NCI-H748 (cell line): ENCODE data around the gene HMGXB4.

Source experiments
- DNase-seq: peaks from one replicate; lab custom pipeline; 2025; ENCODE audit not compliant: unreplicated experiment; lab: John Stamatoyannopoulos, UW

The HMGXB4 gene

GRCh38 chr22:35308480-35309021 is 51.3 kb downstream of the HMGXB4 start:
- DNase-seq, result no peak

DNA sequence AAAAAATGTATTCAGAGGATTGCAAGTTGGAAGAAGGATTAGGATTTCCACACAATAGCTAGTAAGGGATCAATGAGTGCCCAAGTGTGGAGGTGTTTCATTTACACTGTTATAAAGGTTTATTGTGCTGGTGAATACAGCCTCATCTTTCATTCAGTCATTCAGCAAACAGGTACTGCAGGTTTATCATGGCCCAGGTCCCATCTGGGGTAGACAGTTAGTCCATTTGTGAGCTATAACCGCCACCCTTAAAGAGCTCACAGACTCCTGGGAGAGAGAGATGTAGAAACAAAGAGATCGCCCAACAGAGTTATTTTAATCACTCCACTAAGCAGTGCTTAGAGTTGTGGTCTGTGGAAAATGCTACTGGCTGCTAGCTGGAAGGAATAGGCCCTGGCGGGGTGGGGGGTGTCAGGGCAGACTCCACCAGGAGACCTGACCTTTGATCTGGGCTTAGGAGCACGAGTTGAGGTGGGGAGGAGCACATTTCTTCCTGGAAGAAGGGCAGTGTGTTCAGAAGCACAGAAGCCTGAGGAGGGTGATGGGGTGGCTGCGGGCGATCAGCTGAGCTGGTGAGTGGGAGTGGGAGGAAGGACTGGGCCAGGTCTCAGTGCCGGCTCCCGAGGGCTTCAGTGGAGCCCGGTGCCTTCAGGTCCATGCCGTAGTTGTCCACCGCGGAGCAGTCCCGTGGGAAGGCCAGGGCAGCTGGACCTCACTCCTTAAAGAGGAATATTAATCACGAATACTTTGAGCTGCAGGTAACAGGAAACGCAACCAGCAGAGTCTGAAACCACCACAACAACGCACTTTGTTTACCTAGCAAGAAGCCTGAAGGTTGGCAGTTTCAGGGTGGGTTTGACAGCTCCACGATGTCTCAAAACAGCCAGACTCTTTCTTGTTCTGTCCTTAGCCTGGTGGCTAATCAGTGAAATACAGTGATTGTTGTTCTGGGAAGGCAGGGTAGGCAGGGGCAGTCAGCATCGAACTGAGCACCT is 53.6 kb downstream of the HMGXB4 start:
- DNase-seq, result no peak

- DNase-seq, result no peak
Measured at GRCh38 chr22:35311551-35311999, 54.3 kb downstream of the HMGXB4 start.

- peak; percentile 65 for DNase-seq
Measured at GRCh38 chr22:35312198-35313059, 55.1 kb downstream of the HMGXB4 start.

- no peak for DNase-seq
Measured at GRCh38 chr22:35313311-35314121, 56.2 kb downstream of the HMGXB4 start.

- DNase-seq, result peak; percentile 28
Measured at GRCh38 chr22:35314161-35314942, 57.1 kb downstream of the HMGXB4 start.

DNA sequence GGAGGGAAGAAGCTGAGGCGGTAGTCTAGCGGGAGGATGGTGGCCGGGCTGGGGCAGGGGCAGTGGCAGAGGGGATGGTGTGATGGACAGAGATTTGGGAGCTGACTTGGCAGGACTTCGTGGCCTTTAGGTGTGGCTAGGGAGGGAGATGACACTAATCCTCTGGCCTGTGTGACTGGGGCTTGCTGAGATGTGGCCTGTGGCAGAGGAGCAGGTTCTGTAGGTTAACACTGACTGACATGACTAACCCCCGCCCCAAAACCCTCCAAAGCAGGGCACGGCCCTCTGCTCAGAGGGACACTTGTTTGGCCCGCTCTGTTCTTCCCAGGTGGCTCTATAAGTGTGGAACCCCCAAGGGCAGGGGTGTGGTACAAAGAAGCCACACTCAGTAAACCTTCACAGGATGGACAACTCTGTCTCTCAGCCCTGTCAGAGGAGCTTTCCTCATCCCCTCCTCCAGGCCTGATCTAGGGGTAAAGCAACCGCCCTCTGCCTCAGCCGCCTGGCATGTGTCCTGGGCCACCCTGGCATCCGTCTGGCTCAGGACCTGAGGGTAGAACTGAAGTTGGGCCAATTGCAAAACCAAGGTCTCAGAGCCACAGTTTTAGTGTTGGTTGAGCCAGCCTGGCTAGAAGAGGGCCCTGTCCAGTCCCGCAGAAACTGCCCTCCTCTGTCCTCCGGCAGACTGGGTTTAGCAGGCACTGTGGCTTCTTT is 58.0 kb downstream of the HMGXB4 start:
- no peak for DNase-seq

DNA sequence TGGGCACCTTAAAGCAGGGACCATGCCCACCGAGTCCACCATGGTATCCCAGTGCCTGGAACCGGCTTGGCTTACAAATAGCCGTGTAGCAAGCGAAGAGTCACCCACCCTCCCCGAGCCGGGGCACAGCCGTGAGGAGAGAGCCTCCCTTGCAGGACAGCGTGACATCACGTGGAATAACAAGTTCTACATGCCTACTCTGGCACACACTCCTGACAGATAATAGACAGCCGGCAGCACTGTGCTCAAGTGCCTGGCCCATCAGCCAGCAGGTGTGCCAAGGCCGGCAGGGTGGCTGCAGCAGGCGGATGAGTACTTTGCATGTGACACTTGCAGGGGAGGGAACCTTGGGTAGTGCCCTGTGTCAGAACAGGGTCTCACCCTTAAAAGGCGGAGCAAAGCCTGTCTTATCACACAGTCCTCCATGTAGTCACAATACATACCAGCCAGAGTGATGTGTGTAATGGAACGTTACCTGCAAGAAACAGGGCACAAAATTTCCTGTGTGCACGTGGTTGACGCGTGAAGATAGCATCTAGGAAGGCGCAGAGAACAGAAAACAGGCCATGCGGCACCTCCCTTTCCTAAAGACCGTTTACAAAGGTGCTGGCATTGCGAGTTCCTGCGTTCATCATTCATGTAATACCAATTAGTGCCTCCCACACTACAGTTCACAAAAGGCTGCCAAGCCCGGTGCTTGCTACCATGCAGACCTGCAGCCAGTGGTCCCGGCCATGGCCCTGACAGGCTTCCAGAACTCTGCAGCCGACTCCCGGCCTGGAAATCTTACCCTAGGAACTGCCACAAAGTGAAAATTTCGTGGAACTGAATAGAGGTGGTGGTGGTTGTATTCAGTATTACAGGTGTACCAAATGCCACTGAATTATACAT is 58.8 kb downstream of the HMGXB4 start:
- DNase-seq, result no peak

- no peak for DNase-seq
Measured at GRCh38 chr22:35316751-35317150, 59.5 kb downstream of the HMGXB4 start.

DNA sequence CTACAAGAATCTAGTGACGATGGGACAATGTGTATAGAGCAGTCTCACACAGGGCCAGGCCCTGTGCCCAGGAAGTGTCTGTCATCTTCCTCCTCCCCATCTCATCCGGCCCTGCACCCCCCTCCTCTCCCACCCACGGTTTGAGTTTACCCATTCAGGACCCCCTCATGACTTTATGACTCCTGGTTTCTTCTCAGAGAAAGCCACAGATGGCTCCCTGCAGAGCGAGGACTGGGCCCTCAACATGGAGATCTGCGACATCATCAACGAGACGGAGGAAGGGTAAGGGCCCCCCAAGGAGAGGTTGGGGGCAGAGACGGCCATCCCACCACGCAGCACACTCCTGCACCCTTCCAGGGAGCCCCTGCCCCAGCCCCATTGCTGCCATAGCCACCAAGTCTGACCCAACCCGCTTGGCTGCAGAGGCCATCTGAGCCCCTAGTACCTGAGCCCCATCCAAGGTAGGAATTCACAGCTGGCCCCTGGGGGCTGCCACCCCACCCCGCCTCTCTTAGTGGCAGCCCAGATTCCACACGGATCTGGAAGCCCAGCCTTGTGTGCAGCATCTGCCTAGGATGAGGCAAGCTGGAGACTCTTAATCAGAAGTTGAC is 60.5 kb downstream of the HMGXB4 start:
- no peak for DNase-seq

- no peak for DNase-seq
Measured at GRCh38 chr22:35318346-35319215, 61.3 kb downstream of the HMGXB4 start.

DNA sequence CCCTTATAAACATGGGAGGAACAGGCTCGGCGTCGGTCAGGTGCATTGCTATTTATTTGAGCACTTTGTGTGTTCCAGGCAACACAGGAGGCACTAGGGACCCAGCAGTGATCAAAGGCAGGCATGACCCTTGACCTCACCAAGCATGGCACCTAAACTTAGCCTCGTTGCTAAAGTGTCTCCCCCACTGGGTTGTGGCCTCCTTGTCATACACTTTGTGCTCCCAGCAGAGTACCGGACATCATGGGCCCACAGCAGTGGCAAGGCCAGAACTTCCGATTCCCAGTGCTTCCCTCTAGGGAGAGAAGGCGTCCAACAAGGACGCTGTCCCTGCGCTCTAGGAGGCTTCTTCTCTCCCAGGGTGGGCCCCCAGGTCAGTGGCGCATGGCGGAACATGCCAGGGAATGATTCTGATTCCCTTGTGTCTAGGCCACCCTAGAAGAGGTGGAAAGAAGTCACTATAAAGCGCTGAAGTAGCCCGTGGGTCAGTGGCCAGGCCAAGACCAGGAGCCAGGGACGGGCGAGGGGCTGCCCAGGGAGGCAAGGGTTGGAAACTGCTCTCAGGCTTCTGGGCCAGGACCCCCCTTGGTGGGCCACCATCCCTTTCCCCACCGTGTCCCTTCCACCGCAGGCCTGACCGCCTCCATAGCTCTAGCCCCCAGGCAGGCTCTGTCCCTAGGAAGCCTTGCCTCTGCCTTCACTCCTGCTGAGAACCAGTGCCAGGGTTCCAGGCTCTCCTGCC is 62.1 kb downstream of the HMGXB4 start:
- no peak for DNase-seq

GRCh38 chr22:35322126-35322525 is 64.8 kb downstream of the HMGXB4 start:
- DNase-seq, result no peak

- no peak for DNase-seq
Measured at GRCh38 chr22:35322893-35323292, 65.6 kb downstream of the HMGXB4 start.

DNA sequence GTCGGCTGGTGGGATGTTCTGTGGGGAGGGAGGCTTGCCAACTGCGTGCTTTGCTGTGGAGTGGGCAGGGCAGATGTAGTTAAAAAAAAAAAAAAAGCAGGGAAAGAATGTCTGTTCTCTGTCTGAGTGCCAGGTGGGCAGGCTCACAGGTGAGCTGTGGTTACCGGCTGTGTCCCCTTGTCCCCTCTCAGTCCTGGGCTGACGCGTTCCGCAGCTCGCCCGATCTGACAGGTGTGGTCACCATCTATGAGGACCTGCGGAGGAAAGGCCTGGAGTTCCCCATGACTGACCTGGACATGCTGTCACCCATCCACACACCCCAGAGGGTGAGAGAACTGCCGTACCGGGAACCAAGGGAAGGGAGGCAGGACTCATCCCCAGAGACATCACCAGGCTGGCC is 66.0 kb downstream of the HMGXB4 start:
- DNase-seq, result no peak

DNA sequence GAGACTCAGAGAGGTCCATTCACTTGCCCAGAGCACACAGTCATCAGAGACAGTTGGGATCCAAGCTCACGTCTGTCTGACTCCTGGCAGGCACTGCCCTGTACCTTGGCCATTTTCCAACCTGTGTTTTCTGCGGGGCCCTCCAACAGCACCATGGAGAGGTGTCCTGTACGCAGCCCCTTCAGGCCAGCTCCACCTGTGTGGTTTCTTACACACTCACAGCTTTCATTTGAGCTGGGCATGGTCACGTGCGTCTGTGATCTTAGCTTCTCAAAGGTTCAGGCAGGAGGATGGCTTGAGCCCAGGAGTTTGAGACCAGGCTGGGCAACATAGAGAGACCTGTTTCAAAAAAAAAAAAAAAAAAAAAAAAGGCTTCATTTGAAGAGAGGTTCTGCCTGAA is 66.8 kb downstream of the HMGXB4 start:
- DNase-seq, result no peak
